Testis (tissue), 3 donors: ENCODE data around the gene SPARC. TPM values are rescaled to one million over a fixed set of nuclear protein-coding genes. Genes with fewer than 3 reads are reported as not detected.

Experiments used
- DNase-seq: peaks from one replicate; pipeline ENCODE4 v3.0.0-alpha.2; 2019
- H3K27ac ChIP-seq, 2 donors: fragments of 200-600 bp; sonication (generic); one replicate each; pipeline ENCODE4 v1.5.1; 2019
- H3K27me3 ChIP-seq: fragments of 200-600 bp; sonication (generic); one replicate; pipeline ENCODE4 v1.5.1; 2019
- H3K36me3 ChIP-seq: fragments of 200-600 bp; sonication (generic); one replicate; pipeline ENCODE4 v1.5.1; 2017; ENCODE audit warnings: low read depth; ENCODE audit errors: missing control alignments
- H3K4me1 ChIP-seq: fragments of 200-600 bp; sonication (generic); one replicate; pipeline ENCODE4 v1.5.1; 2019
- H3K4me3 ChIP-seq, 2 donors: fragments of 200-600 bp; sonication (generic); one replicate each; pipeline ENCODE4 v1.5.1; 2017 to 2019
- H3K9me3 ChIP-seq: fragments of 200-600 bp; sonication (generic); one replicate; pipeline ENCODE4 v1.5.1; 2017
- POLR2A ChIP-seq: fragments of 450-650 bp; IDR thresholded peaks from one replicate; pipeline ENCODE4 v1.6.1; 2017; ENCODE audit warnings: antibody characterized with exemption, mild to moderate bottlenecking, moderate library complexity
- WGBS, 2 donors: methylation state at CpG; one replicate each; pipeline ENCODE4 v1.1.5; 2018; 5-methylcytosine and 5-hydroxymethylcytosine counted together
- intact Hi-C: fragments of 100-400 bp; cut with DNase I; formaldehyde crosslinking; loops from one replicate; pipeline ENCODE4 v1.15.1; 2023; ENCODE audit warnings: low total_unique reads
- polyA plus RNA-seq: library from polyadenylated mRNA; stranded (reverse); fragments of 350-450 nt; fragmentation: Illumina TruSeq; extraction: RNeasy Lipid Tissue Mini Kit (QIAGEN cat#74804); gene quantifications from one replicate; pipeline ENCODE4 v1.2.3, GENCODE V29; 2014; ENCODE audit warnings: low read depth, low replicate concordance; ENCODE audit not compliant: insufficient read depth
- small RNA-seq, 2 donors: library from RNA; depleted of rRNA; stranded (forward); fragments of <200 nt; gene quantifications; one replicate each; pipeline ENCODE3, GENCODE V24; 2016
- total RNA-seq, 2 donors: library from RNA; depleted of rRNA; stranded (reverse); fragments of >200 nt; gene quantifications; one replicate each; pipeline ENCODE4 v1.2.3, GENCODE V29; 2016
- TF ChIP-seq, protein P1 (sequence below), 3 experiments: fragments of 450-650 bp in 2 of 3; fragments of 200-600 bp in 1 of 3; sonication (generic) in 1 of 3; IDR thresholded peaks; one replicate each; pipeline ENCODE4 v1.5.1; 2016 to 2019; ENCODE audit warnings: antibody characterized with exemption in 3 of 3, mild to moderate bottlenecking in 2 of 3, moderate library complexity in 1 of 3

SPARC gene
- total and polyA plus RNA-seq, 3 donors from 2014 or later: 1,884 to 3,080 (median 2,585) TPM

- H3K4me3 ChIP-seq: no peak overlapping the region
- no peak for TF ChIP-seq POLR2A
- TF ChIP-seq, protein P1, sequence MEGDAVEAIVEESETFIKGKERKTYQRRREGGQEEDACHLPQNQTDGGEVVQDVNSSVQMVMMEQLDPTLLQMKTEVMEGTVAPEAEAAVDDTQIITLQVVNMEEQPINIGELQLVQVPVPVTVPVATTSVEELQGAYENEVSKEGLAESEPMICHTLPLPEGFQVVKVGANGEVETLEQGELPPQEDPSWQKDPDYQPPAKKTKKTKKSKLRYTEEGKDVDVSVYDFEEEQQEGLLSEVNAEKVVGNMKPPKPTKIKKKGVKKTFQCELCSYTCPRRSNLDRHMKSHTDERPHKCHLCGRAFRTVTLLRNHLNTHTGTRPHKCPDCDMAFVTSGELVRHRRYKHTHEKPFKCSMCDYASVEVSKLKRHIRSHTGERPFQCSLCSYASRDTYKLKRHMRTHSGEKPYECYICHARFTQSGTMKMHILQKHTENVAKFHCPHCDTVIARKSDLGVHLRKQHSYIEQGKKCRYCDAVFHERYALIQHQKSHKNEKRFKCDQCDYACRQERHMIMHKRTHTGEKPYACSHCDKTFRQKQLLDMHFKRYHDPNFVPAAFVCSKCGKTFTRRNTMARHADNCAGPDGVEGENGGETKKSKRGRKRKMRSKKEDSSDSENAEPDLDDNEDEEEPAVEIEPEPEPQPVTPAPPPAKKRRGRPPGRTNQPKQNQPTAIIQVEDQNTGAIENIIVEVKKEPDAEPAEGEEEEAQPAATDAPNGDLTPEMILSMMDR (IDR thresholded peaks at IDR 0.05): no peak
- 46 to 58% methylated on average over 7 to 8 of the region's 8 CpGs for WGBS, 2 donors
- no peak for DNase-seq
- H3K36me3 ChIP-seq: no peaks in the 10 kb centered on the region
- H3K9me3 ChIP-seq: no peaks in the 10 kb centered on the region
- H3K27me3 ChIP-seq: no peaks in the 10 kb centered on the region
- no peaks in the 10 kb centered on the region for H3K4me1 ChIP-seq
- intact Hi-C loops: no loop called here
- no peak overlapping the region for H3K27ac ChIP-seq
These were observed 73.9 kb downstream of the SPARC start for GRCh38 chr5:151612689-151613427.

DNA sequence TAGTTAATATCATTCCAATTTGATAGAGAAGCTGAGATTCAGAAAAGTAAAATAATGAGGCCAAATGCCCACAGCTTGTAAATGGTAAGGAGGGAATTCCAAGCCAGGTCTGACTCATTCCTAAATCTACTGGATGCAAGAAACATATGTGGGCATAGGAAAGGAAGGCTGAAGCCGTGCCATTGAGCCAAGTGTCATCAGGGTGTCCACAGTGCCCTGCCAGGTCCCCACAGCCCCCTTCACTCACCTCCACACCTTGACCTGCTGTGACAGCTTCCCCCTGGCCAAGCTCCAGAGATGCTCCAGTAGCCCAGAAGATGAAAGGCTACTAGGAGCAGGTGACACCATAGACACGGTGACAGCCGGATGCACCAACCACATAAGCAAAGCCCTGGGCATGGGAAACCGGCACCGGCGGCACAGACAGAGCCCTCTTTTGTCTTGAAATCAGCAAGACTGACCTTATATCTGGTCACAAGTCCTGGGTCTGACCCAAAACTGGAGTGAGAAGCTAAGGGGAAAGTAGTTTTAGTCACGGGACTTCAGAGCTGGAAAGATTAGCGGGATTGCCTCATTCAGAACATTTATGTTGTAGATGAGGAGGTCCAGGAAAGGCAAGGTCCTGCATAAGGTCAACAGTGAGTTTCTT, 75.5 kb downstream of the SPARC start:
- no peak for DNase-seq
- no peaks in the 10 kb centered on the region for H3K9me3 ChIP-seq
- no peaks in the 10 kb centered on the region for H3K4me1 ChIP-seq
- WGBS, 2 donors: 95 to 97% methylated on average over 5 to 8 of the region's 8 CpGs
- H3K27me3 ChIP-seq: no peaks in the 10 kb centered on the region
- TF ChIP-seq POLR2A: no peak
- TF ChIP-seq, protein P1 (IDR thresholded peaks at IDR 0.05): no peak
- H3K36me3 ChIP-seq: no peaks in the 10 kb centered on the region
- no peak overlapping the region for H3K27ac ChIP-seq
- intact Hi-C loops: no loop called here
- no peak overlapping the region for H3K4me3 ChIP-seq

Small RNAs within 50 kb of the gene (small RNA-seq; reads per million reads assigned to genes)
- gene RN7SKP232: 0 reads per million in 2 donors

Other genes starting within 250 kb of the SPARC start
- 10 to 100 TPM; 31.2 to 31.3 TPM for gene SLC36A1, start 239.3 kb downstream of the SPARC start, total RNA-seq
- 33.4 TPM for gene SLC36A1, start 239.3 kb downstream of the SPARC start, polyA plus RNA-seq
- gene FAT2, start 95.6 kb downstream of the SPARC start, total RNA-seq: 10 to 100 TPM; 10.3 to 18.0 TPM
- 21.8 TPM for gene FAT2, start 95.6 kb downstream of the SPARC start, polyA plus RNA-seq
- 100 to 1,000 TPM; 135 to 145 TPM for gene ATOX1, start 71.7 kb upstream of the SPARC start, total RNA-seq
- gene ATOX1, start 71.7 kb upstream of the SPARC start, polyA plus RNA-seq: 115 TPM
- 100 to 1,000 TPM; 112 TPM for gene G3BP1, start 85.0 kb upstream of the SPARC start, total RNA-seq
- gene G3BP1, start 85.0 kb upstream of the SPARC start, polyA plus RNA-seq: 115 TPM
- gene GLRA1, start 237.9 kb upstream of the SPARC start, total RNA-seq: not detected
- not detected for gene GLRA1, start 237.9 kb upstream of the SPARC start, polyA plus RNA-seq